ENCODE data around the gene SYTL3. TPM values are rescaled to one million over a fixed set of nuclear protein-coding genes. Genes with fewer than 3 reads are reported as not detected.

Gene SYTL3
- total RNA-seq, 6 donors from 2014 or later, result 10.3 to 28.3 (median 20.0) TPM

GRCh38 chr6:158803733-158804143 is 153.9 kb downstream of the SYTL3 start:
- Histone ChIP-seq H3K36me3 (peaks cover 3 to 14% (median 9%) of the 10 kb centered on the region in 4 donors), H3K9me3 (no peaks in the 10 kb centered on the region), H3K27me3 (no peaks in the 10 kb centered on the region), H3K4me1 (peaks cover 35 to 82% (median 58%) of the 10 kb centered on the region in 4 donors), H3K27ac (peak overlapping the region in 2 of 4 donors; percentile 42 to 57), H3K4me3 (no peak overlapping the region)
- no peak for TF ChIP-seq CTCF (IDR thresholded peaks at IDR 0.05)
- no peak for TF ChIP-seq POLR2AphosphoS5 (IDR thresholded peaks at IDR 0.05)
- no peak for TF ChIP-seq EP300 (IDR thresholded peaks at IDR 0.05)
- TF ChIP-seq POLR2A (IDR thresholded peaks at IDR 0.05), result no peak
- ATAC-seq (ENCODE audit: low FRiP score in 2 of 2), result peak in 1 of 2 donors; percentile 38
- no peak for DNase-seq
- WGBS, 2 donors, result 21 to 32% methylated on average over 5 of the region's 5 CpGs

- Histone ChIP-seq H3K4me3 (no peak overlapping the region), H3K4me1 (peaks cover 32 to 81% (median 57%) of the 10 kb centered on the region in 4 donors), H3K9me3 (no peaks in the 10 kb centered on the region), H3K36me3 (peaks cover 3 to 14% (median 9%) of the 10 kb centered on the region in 4 donors), H3K27ac (peak overlapping the region in 2 of 4 donors; percentile 42 to 57), H3K27me3 (no peaks in the 10 kb centered on the region)
- ATAC-seq (ENCODE audit: low FRiP score in 2 of 2), result no peak
- TF ChIP-seq POLR2AphosphoS5 (IDR thresholded peaks at IDR 0.05) (no peak), CTCF (IDR thresholded peaks at IDR 0.05) (no peak), EP300 (IDR thresholded peaks at IDR 0.05) (no peak), POLR2A (IDR thresholded peaks at IDR 0.05) (no peak)
- DNase-seq, result no peak
Measured at GRCh38 chr6:158804207-158804606, 154.4 kb downstream of the SYTL3 start.

DNA sequence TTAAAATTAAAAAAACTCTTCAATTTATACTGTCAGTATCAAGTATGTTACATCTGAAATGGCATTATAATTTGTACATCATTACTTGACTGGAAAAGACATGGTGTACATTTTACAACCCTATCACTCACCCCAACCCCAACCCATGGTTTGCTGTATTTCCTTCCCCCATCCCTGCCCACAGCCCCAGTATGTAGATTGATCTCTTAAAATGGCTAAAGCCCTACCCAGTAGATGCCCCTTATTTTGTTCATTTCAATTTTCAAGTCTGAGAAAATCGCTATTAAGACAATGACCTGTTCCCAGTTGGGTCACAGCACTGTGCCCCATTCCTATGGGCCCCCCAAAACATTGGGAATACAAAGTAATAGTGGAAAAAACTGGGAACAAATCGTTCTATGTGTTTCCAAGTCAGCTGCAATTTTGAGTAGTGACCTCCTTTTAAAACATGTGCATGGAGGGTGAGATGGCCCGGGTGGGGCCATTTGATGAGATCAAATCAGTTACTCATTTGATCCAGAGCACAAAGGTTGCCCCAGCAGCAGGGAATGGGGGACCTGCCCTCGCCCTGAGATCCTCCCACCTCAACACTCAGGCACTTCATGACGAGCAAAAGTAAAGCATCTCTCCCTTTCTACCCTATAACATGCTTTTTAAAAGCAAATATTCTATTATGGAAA is 156.0 kb downstream of the SYTL3 start:
- TF ChIP-seq EP300 (IDR thresholded peaks at IDR 0.05), result no peak
- TF ChIP-seq POLR2AphosphoS5 (IDR thresholded peaks at IDR 0.05), result no peak
- no peak for TF ChIP-seq CTCF (IDR thresholded peaks at IDR 0.05)
- TF ChIP-seq POLR2A (IDR thresholded peaks at IDR 0.05), result no peak
- H3K27ac ChIP-seq, result no peak overlapping the region
- H3K9me3 ChIP-seq, result no peaks in the 10 kb centered on the region
- 87 to 93% methylated on average over 5 of the region's 5 CpGs for WGBS, 2 donors
- ATAC-seq (ENCODE audit: low FRiP score in 2 of 2), result no peak
- H3K4me1 ChIP-seq, result peaks cover 25 to 79% (median 53%) of the 10 kb centered on the region in 4 donors
- H3K4me3 ChIP-seq, result no peak overlapping the region
- H3K36me3 ChIP-seq, result peaks cover 6 to 14% (median 13%) of the 10 kb centered on the region in 4 donors
- DNase-seq, result no peak
- H3K27me3 ChIP-seq, result no peaks in the 10 kb centered on the region

DNA sequence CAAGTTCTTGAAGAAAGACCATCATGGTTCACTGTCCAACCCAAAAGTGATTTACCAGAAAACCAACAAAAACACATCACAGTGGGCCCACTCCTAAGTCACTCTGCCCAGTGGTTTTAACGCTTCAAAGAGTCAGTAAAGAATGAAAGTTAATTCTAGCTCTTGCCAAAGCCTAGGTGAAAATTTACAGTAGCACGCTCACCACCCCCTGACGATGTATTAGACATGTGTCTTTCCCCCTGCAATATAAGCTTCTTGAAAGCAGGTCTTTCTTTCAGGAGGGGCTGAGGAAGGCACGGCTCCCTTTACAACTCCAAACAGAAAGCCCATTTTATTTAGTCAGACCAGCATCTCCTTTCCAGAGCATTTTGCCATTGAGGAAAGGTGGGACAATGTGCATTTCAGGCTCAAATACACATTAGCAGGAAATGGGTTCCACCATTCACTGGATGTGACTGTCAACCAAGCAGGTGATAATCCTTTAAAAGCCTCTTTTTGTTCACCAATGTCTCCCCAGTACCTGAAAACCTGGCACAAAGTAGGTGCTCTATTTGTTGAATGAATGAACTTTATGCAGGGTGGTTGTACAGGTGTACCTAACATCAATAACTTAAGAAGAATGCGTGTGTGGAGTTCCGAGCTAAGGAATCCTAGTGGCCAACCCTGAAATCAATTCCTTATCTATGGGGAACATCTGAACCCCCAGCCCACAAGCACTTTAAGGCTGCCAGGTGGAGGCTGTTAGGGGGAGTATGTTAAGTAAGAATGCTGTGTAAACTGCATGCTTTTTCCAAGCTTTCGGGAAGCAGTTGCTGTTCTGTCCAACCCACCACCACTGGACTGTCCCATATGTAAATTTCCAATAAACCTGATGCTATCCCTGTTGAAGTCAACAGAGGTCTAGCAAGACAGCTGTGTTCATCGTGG is 157.9 kb downstream of the SYTL3 start:
- TF ChIP-seq POLR2A (IDR thresholded peaks at IDR 0.05), result no peak
- TF ChIP-seq CTCF (IDR thresholded peaks at IDR 0.05), result no peak
- H3K4me3 ChIP-seq, result no peak overlapping the region
- H3K36me3 ChIP-seq, result peaks cover 5 to 13% (median 8%) of the 10 kb centered on the region in 4 donors
- no peaks in the 10 kb centered on the region for H3K27me3 ChIP-seq
- DNase-seq (no peak), ATAC-seq (ENCODE audit: low FRiP score in 2 of 2) (no peak)
- WGBS, 2 donors, result 64 to 77% methylated on average over 8 of the region's 8 CpGs
- H3K27ac ChIP-seq, result no peak overlapping the region
- H3K9me3 ChIP-seq, result no peaks in the 10 kb centered on the region
- peaks cover 31 to 79% (median 60%) of the 10 kb centered on the region in 4 donors for H3K4me1 ChIP-seq

Measured in upper lobe of left lung (tissue), 6 donors.